HG03280 (cell line): ENCODE results near the gene WDR37.
"Not testable (repeated sequence)": the region's sequence is repeated elsewhere in the genome, so short reads cannot be mapped to it uniquely, and the experiment has no call there.

Experiments
- ATAC-seq: cut with Tn5 transposase; IDR thresholded peaks from one replicate; pipeline ENCODE4 v1.9.1; 2021; ENCODE audit warnings: mild to moderate bottlenecking, moderate library complexity; ENCODE audit not compliant: unreplicated experiment

The WDR37 gene, protein sequence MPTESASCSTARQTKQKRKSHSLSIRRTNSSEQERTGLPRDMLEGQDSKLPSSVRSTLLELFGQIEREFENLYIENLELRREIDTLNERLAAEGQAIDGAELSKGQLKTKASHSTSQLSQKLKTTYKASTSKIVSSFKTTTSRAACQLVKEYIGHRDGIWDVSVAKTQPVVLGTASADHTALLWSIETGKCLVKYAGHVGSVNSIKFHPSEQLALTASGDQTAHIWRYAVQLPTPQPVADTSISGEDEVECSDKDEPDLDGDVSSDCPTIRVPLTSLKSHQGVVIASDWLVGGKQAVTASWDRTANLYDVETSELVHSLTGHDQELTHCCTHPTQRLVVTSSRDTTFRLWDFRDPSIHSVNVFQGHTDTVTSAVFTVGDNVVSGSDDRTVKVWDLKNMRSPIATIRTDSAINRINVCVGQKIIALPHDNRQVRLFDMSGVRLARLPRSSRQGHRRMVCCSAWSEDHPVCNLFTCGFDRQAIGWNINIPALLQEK

DNA sequence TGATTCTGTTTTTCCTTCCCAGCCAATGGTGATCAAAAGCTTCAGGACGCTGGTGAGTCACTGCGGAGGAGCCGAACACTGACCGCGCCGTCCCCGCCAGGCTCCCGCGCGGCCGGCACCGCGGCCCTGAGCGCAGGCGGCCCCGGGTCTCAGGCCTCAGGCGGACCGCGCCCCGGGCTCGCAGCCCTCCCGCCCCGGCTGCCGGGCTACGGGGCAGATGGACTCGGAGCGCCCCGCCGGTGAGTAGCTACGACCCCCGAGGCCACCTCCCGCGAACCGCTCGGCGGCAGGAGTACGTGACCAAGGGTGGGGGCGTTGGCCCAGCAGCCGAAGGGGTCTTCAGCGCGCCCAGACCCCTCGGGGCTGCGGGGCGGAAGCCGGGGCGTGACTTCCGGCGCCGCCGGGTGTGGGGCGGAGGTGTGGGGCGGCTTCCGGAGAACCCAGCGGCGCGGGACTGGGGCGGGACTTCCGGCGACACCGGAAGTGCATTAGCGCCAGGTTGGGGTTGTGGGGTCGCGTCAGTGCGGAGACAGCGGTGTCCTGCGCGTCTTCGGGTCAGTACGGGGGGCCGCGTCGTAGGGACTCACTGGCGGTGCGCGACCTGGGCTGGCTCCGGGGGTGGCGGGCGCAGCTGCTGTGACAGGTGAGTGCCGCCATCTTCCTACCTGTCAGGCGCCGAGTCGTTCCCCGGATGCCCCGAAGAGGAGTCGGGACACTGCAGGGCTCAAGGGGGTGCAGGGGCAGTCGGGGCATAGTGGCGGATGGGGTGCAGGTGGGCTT is at the start of gene WDR37:
WDR37 (plus strand) TSS at position 60 of the 780 bp plus-strand sequence. CDS start 15,771 bp downstream, outside the sequence.
- peak; percentile 95 for ATAC-seq

DNA sequence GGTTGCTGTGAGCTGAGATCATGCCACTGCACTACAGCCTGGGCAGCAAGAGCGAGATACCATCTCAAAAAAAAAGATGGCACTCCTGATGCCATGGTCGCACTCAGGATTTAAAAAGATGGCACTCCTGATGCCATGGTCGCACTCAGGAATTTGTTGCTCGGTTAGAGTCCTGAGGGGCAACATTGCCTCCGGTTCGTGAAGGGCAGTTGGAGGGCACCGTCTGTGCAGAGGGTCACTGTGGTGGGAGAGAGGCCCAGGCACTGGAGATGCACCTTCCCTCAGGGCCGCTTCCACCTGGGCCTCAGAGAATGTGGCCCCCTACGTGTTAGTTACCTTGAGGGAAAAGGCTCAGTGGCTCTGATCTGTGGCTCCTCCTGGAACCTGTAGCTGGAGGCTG is 49.6 kb upstream of the WDR37 start:
- ATAC-seq, result no peak

DNA sequence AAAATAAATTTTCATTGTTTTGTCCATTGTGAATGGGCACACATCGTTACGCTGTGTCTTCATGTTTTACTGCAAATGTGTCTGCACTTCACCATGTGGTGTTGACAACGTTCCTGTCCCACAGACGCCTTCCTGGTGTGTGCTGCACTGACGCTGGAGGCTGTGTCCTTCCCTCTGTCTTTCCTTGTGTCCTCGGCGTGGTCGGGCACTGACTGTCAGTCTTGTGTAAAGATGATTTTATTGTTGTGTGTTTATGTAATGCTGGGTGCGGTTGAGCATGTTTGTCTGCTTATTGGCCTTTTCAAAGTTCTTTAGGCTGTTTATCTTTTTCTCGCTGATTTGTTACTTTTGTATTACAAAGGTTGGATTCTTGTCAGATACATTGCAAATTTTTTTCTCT is 48.6 kb upstream of the WDR37 start:
- no peak for ATAC-seq

DNA sequence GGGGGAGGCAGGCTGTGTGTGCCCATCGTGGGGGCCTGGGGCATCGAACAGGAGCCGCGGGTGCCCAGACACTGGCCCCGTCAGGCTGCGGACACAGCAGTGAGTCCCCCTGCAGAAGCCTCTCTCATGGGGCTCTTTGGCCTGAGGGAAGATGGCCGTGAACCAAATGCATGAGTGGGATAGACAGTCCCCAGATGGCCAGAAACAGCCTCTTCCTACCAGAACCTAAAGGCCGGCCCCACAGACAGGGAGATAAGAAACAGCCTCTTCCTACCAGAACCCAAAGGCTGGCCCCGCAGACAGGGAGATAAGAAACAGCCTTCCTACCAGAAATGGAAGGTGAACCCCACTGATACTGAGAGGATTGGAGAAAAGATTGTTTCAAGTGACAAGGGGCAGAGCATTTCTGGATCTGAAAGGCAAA is 47.1 kb upstream of the WDR37 start:
- ATAC-seq, result no peak

DNA sequence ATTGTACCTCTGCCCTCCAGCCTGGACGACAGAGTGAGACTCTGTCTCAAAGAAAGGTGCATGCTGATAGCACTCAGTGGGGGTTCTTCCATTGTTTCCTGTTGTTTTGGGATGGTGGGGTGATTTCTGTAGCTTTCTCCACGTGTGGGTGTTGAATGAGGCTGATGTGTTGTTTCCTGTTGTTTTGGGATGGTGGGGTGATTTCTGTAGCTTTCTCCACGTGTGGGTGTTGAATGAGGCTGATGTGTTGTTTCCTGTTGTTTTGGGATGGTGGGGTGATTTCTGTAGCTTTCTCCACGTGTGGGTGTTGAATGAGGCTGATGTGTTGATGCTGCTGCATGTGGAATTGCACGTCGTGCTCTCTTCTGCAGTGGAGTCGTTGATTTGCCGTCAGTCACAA is 46.2 kb upstream of the WDR37 start:
- ATAC-seq, result not testable (repeated sequence)

DNA sequence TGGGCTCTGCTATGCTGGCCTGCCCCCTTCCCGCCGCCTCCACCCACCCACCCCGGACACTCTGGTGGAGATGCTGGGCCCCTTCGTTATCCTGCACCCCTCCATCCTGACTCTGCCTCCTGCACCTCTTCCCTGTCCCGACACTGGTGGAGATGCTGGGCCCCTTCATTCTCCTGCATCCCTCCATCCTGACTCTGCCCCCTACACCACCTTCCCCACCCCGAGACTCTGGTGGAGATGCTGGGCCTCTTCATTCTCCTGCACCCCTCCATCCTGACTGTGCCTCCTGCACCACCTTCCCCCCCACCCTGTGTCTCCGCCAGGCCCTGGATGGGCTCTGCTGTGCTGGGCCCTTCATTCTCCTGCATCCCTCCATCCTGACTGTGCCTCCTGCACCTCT is 45.5 kb upstream of the WDR37 start:
- no peak for ATAC-seq

DNA sequence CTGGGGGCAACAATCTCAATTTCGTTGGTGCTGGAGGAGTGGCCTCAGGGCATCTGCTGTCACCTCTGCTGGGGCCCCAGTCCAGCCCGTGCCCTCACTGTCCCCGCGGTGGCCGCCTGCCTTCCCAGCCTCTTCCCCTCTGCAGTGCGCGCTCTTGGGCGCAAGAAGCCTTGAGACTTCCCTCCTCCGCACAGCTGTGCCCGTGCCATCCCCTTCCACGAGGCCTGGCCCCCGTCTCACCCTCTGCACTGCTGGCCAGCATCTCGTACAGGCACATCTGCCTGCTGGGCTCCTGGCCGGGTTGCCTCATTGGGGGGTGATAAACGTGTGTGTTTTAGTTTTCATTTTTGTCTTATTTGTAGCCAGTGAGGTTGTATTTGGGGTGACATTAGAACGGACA is 44.5 kb upstream of the WDR37 start:
- ATAC-seq, result no peak

DNA sequence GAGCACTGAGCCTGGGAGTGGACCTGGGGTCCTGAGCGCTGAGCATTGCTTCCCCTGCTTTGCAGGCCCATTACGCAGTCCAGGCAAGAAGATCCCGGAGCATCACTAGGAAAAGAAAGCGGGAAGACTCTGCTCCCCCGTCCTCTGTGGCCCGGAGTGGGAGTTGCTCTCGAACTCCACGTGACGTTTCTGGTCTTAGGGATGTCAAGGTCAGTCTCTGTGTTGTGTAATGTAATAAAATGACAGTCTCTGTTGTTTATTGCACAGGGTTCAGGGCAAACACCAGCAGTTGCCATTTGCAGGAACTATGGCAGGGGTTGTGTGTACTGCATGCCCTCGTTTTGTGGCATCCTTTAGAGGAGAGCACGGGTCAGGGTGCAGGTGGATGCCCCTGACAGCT is 40.5 kb upstream of the WDR37 start:
- no peak for ATAC-seq

DNA sequence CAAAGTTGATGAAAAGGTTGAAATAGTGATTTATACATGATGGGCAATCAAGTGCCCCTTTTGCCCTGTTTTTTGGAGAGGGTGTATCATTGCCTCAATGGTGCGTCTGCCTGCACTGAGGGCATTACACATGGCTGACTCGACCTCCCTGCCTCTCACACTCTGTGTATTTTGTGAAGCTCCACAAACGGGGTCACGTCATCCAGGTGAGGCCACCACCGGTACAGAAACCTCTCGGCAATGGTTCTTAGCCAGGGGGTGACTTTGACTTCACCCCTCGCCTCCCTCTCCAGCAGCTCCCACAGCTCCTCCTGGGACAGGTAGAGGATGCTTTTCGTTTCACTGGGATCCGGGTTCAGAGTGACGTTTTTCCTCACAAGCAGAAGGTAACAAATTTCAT is 36.8 kb upstream of the WDR37 start:
- no peak for ATAC-seq

DNA sequence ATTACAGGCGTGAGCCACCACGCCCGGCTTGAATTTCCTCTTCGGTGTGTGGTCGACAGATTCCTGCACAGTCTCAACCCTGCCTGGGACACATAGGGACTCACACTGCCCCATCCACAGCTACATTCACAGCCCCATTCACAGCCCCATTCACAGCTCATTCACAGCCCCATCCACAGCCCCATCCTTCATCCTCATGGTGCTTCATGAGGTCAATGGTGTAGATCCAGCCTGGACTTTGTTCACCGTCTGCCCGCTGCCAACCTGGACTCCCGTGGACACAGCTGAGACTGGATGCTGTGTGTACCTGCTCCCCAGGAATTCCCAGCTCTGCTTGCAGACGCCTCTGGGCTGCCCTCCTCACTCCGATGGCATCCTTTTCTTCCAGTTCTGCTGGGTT is 35.7 kb upstream of the WDR37 start:
- ATAC-seq, result no peak

DNA sequence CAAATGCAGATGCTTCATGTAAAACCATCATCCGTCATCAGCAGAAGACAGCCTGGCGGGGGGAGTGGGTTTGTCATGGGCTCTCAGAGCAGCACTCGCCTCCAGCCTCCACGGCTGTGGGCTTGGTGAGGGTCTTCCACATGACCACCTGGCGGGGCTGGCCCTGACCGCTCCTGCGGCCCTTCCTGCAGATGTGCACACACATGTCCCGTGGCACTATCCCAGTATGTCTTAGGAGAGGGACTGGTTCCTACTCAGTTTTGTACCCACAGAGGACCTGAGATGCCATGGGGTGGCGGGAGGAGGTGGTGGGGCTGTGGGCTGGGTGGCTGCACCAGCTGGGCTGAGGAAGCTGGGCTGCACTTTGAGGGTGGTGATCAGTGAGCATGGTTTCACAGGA is 35.2 kb upstream of the WDR37 start:
- ATAC-seq, result no peak

DNA sequence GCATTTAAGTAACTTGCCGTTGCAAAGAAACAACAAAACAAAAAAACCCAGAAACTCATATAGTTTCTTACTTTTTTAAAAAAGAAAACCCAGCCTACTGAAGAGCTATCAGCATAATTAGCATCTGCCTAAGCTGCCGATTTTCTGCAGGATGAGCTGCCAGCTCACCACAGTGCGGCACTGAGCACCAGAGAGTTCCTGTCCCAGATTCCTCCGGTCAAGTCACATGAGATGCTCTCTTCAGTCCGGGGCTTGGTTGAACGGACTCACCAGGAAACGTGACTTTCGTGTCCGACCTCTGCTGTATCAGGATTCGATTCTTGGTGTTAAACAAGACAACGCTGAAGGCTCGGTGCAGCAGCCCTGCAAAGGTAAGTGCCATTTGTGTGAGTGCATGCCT is 33.8 kb upstream of the WDR37 start:
- ATAC-seq, result no peak

DNA sequence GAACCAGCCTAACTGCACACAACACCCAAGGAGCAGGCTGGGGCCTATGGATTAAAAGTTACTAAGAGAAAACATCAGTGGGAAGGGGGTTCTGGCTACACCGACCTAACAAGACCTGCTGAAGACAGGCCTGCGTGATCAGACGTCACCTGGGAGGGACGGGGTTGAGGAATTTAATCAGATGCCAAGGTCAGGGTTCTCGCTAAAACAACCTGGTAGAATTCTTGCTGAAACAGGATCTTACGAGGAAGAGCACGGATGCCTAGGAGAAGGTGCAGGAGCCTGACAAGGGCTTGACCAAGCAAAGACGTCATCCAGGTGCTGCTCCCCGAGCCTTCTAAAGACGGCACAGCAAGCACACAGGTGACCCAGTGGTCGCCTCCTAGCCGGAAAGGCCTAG is 32.1 kb upstream of the WDR37 start:
- ATAC-seq, result no peak

DNA sequence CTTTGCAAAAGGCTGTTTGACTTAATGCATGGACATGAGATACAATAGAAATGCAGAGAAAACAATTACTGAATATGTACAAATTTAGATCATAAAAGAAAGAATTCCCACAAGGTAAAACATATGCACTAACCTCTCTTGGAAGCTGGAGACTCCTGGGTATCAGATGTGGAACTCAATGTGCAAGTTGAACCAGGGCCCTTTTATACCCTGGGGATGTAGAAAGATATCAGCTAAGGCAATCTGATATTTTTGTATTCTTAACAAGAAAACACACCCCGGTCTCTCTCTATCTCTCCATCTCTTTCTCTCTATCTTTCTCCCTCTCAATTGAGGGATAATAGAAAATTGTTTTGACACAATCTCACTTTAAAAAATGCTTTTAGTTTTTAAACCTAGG is 30.5 kb upstream of the WDR37 start, which contains the start of gene IDI2:
IDI2 (minus strand) TSS at position 177 of the 400 bp plus-strand sequence. CDS start 1,136 bp downstream, outside the sequence.
- ATAC-seq, result no peak

DNA sequence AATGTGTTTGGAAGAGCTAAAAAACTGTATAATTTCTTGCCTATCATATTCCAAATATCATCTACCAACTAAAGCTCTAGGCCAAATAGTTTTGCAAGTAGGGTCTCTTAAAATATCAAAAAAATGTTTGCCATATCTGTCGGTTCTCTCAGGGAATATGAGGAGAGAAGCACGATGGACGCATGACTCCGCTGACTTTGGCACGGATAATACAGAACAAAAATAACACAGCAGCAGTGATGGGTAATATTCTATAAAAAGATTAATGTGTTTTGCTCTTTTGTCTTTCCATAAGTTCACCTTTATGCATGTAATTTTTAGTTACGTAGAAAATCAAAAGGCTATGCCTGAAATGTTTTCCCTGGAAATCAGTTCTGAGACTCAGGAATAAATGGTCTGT is 29.6 kb upstream of the WDR37 start:
- ATAC-seq, result no peak

DNA sequence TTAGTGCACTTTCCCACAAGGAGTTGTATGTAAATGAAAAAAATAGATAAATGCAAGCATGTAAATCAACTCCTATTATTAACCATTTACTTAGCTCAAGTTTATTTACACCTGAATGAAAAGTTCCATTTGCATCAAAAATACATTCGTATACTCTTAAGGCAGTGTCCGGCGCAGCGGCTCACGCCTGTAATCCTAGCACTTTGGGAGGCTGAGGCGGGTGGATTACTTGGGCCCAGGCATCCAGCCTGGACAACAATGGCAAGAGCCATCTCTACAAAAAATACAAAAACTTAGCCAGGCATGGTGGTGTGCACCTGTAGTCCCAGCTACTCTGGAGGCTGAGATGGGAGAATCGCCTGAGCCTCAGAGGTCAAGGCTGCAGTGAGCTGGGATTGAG is 26.3 kb upstream of the WDR37 start:
- no peak for ATAC-seq

DNA sequence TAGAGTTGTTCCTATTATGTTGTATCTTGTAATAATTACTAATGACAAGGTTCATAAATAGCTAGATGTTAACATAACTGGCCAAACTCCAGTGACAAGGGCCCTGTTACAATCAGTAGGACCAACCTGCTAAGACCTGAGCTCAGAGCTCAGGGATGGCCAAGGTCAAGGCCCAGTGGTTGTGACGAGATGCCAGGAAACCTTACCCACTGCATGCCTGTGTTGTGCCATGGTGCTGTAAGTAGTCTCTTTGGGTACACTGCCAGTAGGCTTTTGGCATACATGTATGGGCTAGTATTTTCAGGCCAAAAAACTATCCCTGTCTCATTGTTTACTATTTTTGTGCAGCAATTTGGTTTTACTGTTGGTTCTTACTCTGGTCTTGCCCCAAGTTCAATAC is 22.6 kb upstream of the WDR37 start:
- no peak for ATAC-seq

DNA sequence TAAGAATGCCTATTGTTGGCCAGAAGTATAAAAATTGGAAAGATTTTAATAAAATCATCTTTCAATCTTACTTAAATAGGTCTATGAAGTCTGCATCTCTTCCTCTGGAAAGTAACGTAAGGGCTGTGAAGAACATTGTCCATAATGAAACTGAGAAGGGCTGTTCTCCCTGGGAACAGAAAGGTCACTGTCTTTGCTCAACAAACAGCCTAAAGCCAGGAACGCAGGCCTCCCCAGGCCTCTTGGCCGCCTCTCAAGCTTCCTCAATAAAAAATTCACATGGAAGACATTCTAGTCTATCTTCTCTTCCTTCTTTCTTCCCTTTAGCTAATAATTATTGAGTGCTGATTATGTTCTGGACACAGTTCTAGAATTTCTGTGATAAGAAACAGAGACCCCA is 21.4 kb upstream of the WDR37 start:
- ATAC-seq, result no peak

DNA sequence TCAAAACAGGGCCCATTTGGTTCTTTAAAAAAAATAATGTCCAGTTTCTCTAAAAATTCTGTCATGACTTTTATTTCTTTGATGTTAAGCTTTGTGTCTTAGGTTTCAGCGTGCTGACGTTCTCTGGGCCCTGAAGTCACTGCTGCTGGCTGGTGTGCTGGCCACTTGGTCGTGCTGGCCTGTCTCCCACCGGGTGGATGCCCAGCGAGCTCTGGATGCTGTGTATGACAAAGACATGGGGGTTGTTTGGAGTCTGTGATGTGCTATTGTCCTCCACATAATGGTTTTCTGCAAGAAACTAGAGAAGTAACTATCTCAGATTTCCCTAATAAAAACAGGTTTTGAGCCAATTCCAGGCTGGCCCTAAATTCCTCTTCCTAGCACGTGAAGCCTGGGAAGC is 21.0 kb upstream of the WDR37 start:
- no peak for ATAC-seq

DNA sequence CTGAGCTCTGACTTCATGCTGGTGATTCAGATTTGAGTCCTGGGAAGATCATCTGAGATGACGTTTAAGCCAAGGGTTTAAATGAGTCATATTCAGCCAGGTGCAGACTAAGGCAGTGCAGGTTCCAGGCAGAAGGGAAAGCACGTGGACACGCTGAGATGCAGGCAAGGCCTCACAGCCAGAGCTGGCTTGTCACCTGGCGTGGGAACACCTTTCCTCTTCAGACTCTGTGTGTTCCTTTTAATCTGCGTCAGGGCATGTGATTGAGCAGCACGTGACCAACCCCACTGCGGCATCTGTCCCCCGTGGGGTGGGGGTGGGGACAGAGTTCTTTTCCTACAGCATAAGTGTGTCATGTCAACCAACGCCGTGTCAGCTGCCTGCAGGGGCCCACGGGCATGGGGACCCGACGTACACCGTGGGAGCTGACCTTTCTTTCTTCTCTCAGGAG is 19.8 kb upstream of the WDR37 start:
- peak; percentile 92 for ATAC-seq

DNA sequence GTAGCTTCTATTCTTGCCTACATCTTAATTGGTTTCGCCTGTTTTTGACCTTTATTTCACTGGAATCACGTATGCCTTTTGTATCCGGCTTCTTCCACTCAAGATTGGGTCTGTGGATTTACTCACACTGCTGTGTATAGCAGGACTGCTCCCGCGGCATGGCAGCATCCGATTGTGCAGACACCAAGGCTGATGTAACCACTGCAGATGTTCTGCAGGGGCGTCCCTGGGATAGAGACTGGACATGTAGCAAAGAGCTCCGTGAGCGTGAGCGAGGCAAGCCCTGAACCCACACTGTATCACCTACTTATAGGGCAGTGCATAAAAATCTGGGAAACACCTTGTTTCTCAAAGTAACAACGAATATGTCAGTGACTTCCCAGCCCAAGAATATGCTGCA is 19.1 kb upstream of the WDR37 start:
- ATAC-seq, result no peak

DNA sequence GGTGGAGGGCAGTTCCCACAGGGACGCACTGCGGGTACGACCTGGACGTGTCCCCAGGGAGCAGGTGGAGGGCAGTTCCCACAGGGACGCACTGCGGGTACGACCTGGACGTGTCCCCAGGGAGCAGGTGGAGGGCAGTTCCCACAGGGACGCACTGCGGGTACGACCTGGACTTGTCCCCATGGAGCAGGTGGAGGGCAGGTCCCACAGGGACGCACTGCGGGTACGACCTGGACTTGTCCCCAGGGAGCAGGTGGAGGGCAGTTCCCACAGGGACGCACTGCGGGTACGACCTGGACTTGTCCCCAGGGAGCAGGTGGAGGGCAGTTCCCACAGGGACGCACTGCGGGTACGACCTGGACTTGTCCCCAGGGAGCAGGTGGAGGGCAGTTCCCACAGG is 17.4 kb upstream of the WDR37 start:
- not testable (repeated sequence) for ATAC-seq
